Cardiac muscle cell (in vitro differentiated cells and primary cell): ENCODE data around the gene AIM2. TPM values are rescaled to one million over a fixed set of nuclear protein-coding genes. Genes with fewer than 3 reads are reported as not detected.

ENCODE experiments used
- DNase-seq, 2 donors: peaks; one replicate each; pipeline versions ENCODE4 v3.0.0 to v3.0.0-alpha.2; 2010 to 2017; ENCODE audit warnings: low read depth in 1 of 2, low spot score in 1 of 2
- H3K27ac ChIP-seq: fragments of 200-600 bp; sonication (generic); 2 replicates; pipeline ENCODE4 v1.5.1; 2016
- H3K27me3 ChIP-seq: fragments of 200-600 bp; sonication (generic); 2 replicates; pipeline ENCODE4 v1.6.0; 2016; ENCODE audit warnings: control low read depth
- H3K36me3 ChIP-seq: fragments of 200-600 bp; sonication (generic); 2 replicates; pipeline ENCODE4 v1.5.1; 2016; ENCODE audit warnings: control low read depth
- H3K4me1 ChIP-seq: fragments of 200-600 bp; sonication (generic); 2 replicates; pipeline ENCODE4 v1.8.1; 2017; ENCODE audit warnings: low read depth, mild to moderate bottlenecking, mixed run types
- H3K4me3 ChIP-seq: fragments of 200-600 bp; sonication (generic); 2 replicates; pipeline ENCODE4 v1.5.1; 2016; ENCODE audit warnings: mild to moderate bottlenecking
- H3K9me3 ChIP-seq: fragments of 200-600 bp; sonication (generic); 2 replicates; pipeline ENCODE4 v1.5.1; 2017; ENCODE audit warnings: low read depth, mild to moderate bottlenecking, control low read depth
- CTCF ChIP-seq: IDR thresholded peaks from 2 replicates; pipeline ENCODE4 v1.5.1; 2012; ENCODE audit warnings: low read depth, mild to moderate bottlenecking, low read length
- polyA plus RNA-seq: library from polyadenylated mRNA; unstranded; fragments of >200 nt; fragmentation: Nextera tagmentation; extraction: Ambion mirVana; gene quantifications from 2 replicates; pipeline ENCODE4 v1.2.1, GENCODE V29; 2016
- total RNA-seq: library from RNA; depleted of rRNA; stranded (reverse); fragments of >200 nt; gene quantifications from 2 replicates; pipeline ENCODE4 v1.2.3, GENCODE V29; 2016

Gene AIM2
- total and polyA plus RNA-seq, 2 experiments from 2014 or later, result not detected

- no peaks in the 10 kb centered on the region for H3K9me3 ChIP-seq
Measured at GRCh38 chr1:159065106-159065505, 11.5 kb downstream of the AIM2 start.

GRCh38 chr1:159058751-159059150, 17.8 kb downstream of the AIM2 start:
- H3K4me1 ChIP-seq, result no peaks in the 10 kb centered on the region
- no peak overlapping the region for H3K27ac ChIP-seq
- no peaks in the 10 kb centered on the region for H3K27me3 ChIP-seq
- H3K9me3 ChIP-seq, result no peaks in the 10 kb centered on the region
- no peaks in the 10 kb centered on the region for H3K36me3 ChIP-seq
- no peak overlapping the region for H3K4me3 ChIP-seq
- DNase-seq, result no peak
- no peak for TF ChIP-seq CTCF

More at GRCh38 chr1:159065106-159065505, 11.5 kb downstream of the AIM2 start:
- Histone ChIP-seq H3K4me1 (no peaks in the 10 kb centered on the region), H3K27me3 (no peaks in the 10 kb centered on the region), H3K27ac (no peak overlapping the region), H3K36me3 (no peaks in the 10 kb centered on the region), H3K4me3 (no peak overlapping the region)
- no peak for DNase-seq
- no peak for TF ChIP-seq CTCF

- Histone ChIP-seq H3K36me3 (no peaks in the 10 kb centered on the region), H3K4me1 (no peaks in the 10 kb centered on the region), H3K4me3 (no peak overlapping the region), H3K27me3 (no peaks in the 10 kb centered on the region), H3K27ac (no peak overlapping the region), H3K9me3 (no peaks in the 10 kb centered on the region)
- peak in 1 of 2 donors; percentile 14 for DNase-seq
- TF ChIP-seq CTCF, result no peak
Measured at GRCh38 chr1:159056069-159056698, 20.4 kb downstream of the AIM2 start.

GRCh38 chr1:159055181-159055641, 21.4 kb downstream of the AIM2 start:
- no peak overlapping the region for H3K27ac ChIP-seq
- H3K27me3 ChIP-seq, result no peaks in the 10 kb centered on the region
- no peaks in the 10 kb centered on the region for H3K4me1 ChIP-seq
- no peak for TF ChIP-seq CTCF
- no peaks in the 10 kb centered on the region for H3K9me3 ChIP-seq
- DNase-seq, result no peak
- H3K36me3 ChIP-seq, result no peaks in the 10 kb centered on the region
- no peak overlapping the region for H3K4me3 ChIP-seq

- no peak for TF ChIP-seq CTCF
- H3K4me1 ChIP-seq, result no peaks in the 10 kb centered on the region
- no peak overlapping the region for H3K27ac ChIP-seq
- peak in 1 of 2 donors; percentile 40 for DNase-seq
- H3K27me3 ChIP-seq, result no peaks in the 10 kb centered on the region
- H3K9me3 ChIP-seq, result no peaks in the 10 kb centered on the region
- H3K4me3 ChIP-seq, result no peak overlapping the region
- H3K36me3 ChIP-seq, result no peaks in the 10 kb centered on the region
Measured at GRCh38 chr1:159054427-159054826, 22.1 kb downstream of the AIM2 start.
